Measurements from ENCODE around the gene TAGLN3.
"Not testable (repeated sequence)": the region's sequence is repeated elsewhere in the genome, so short reads cannot be mapped to it uniquely, and the experiment has no call there.

Gene TAGLN3

GRCh38 chr3:112035241-112035640 is 36.5 kb downstream of the TAGLN3 start:
- Histone ChIP-seq H3K9ac (ENCODE audit: low read length) (no peak overlapping the region), H3K4me3 (ENCODE audit: low read length) (no peak overlapping the region), H3K4me1 (ENCODE audit: control insufficient read depth, insufficient read depth, low read length) (peaks cover 5% of the 10 kb centered on the region), H3K9me3 (ENCODE audit: control insufficient read depth, low read length) (no peaks in the 10 kb centered on the region), H3K27me3 (replicated peaks; ENCODE audit: control insufficient read depth, insufficient read depth, low read length) (no peaks in the 10 kb centered on the region), H3K36me3 (ENCODE audit: control insufficient read depth, insufficient read depth, low read length, severe bottlenecking) (no peaks in the 10 kb centered on the region)
- DNase-seq (ENCODE audit: low read depth), result no peak

GRCh38 chr3:112037194-112037593 is 38.5 kb downstream of the TAGLN3 start:
- H3K36me3 ChIP-seq (ENCODE audit: control insufficient read depth, insufficient read depth, low read length, severe bottlenecking); H3K27me3 ChIP-seq (replicated peaks; ENCODE audit: control insufficient read depth, insufficient read depth, low read length); H3K9ac ChIP-seq (ENCODE audit: low read length); DNase-seq (ENCODE audit: low read depth); H3K4me3 ChIP-seq (ENCODE audit: low read length); H3K4me1 ChIP-seq (ENCODE audit: control insufficient read depth, insufficient read depth, low read length); H3K9me3 ChIP-seq (ENCODE audit: control insufficient read depth, low read length): not testable (repeated sequence)

GRCh38 chr3:112038863-112039262 is 40.1 kb downstream of the TAGLN3 start:
- no peaks in the 10 kb centered on the region for H3K27me3 ChIP-seq (replicated peaks; ENCODE audit: control insufficient read depth, insufficient read depth, low read length)
- H3K4me1 ChIP-seq (ENCODE audit: control insufficient read depth, insufficient read depth, low read length), result peaks cover 5% of the 10 kb centered on the region
- no peak for DNase-seq (ENCODE audit: low read depth)
- H3K9ac ChIP-seq (ENCODE audit: low read length), result no peak overlapping the region
- H3K4me3 ChIP-seq (ENCODE audit: low read length), result no peak overlapping the region
- H3K9me3 ChIP-seq (ENCODE audit: control insufficient read depth, low read length), result no peaks in the 10 kb centered on the region
- no peaks in the 10 kb centered on the region for H3K36me3 ChIP-seq (ENCODE audit: control insufficient read depth, insufficient read depth, low read length, severe bottlenecking)

GRCh38 chr3:112041321-112041720 is 42.6 kb downstream of the TAGLN3 start:
- Histone ChIP-seq H3K27me3 (replicated peaks; ENCODE audit: control insufficient read depth, insufficient read depth, low read length) (no peaks in the 10 kb centered on the region), H3K9me3 (ENCODE audit: control insufficient read depth, low read length) (no peaks in the 10 kb centered on the region), H3K4me1 (ENCODE audit: control insufficient read depth, insufficient read depth, low read length) (peaks cover 5% of the 10 kb centered on the region), H3K36me3 (ENCODE audit: control insufficient read depth, insufficient read depth, low read length, severe bottlenecking) (no peaks in the 10 kb centered on the region), H3K4me3 (ENCODE audit: low read length) (no peak overlapping the region), H3K9ac (ENCODE audit: low read length) (no peak overlapping the region)
- no peak for DNase-seq (ENCODE audit: low read depth)

GRCh38 chr3:112042842-112043280 is 44.1 kb downstream of the TAGLN3 start:
- DNase-seq (ENCODE audit: low read depth), result no peak
- no peaks in the 10 kb centered on the region for H3K36me3 ChIP-seq (ENCODE audit: control insufficient read depth, insufficient read depth, low read length, severe bottlenecking)
- peaks cover 5% of the 10 kb centered on the region for H3K4me1 ChIP-seq (ENCODE audit: control insufficient read depth, insufficient read depth, low read length)
- H3K27me3 ChIP-seq (replicated peaks; ENCODE audit: control insufficient read depth, insufficient read depth, low read length), result no peaks in the 10 kb centered on the region
- no peak overlapping the region for H3K4me3 ChIP-seq (ENCODE audit: low read length)
- H3K9ac ChIP-seq (ENCODE audit: low read length), result peak overlapping the region; percentile 68
- no peaks in the 10 kb centered on the region for H3K9me3 ChIP-seq (ENCODE audit: control insufficient read depth, low read length)

- no peaks in the 10 kb centered on the region for H3K27me3 ChIP-seq (replicated peaks; ENCODE audit: control insufficient read depth, insufficient read depth, low read length)
- peak overlapping the region; percentile 68 for H3K9ac ChIP-seq (ENCODE audit: low read length)
- DNase-seq (ENCODE audit: low read depth), result peak; percentile 91
- peak overlapping the region; percentile 59 for H3K4me3 ChIP-seq (ENCODE audit: low read length)
- no peaks in the 10 kb centered on the region for H3K9me3 ChIP-seq (ENCODE audit: control insufficient read depth, low read length)
- no peaks in the 10 kb centered on the region for H3K36me3 ChIP-seq (ENCODE audit: control insufficient read depth, insufficient read depth, low read length, severe bottlenecking)
- peaks cover 5% of the 10 kb centered on the region for H3K4me1 ChIP-seq (ENCODE audit: control insufficient read depth, insufficient read depth, low read length)
Measured at GRCh38 chr3:112043621-112044201, 45.0 kb downstream of the TAGLN3 start.

- peak; percentile 4 for DNase-seq (ENCODE audit: low read depth)
- H3K36me3 ChIP-seq (ENCODE audit: control insufficient read depth, insufficient read depth, low read length, severe bottlenecking), result no peaks in the 10 kb centered on the region
- no peak overlapping the region for H3K4me3 ChIP-seq (ENCODE audit: low read length)
- no peaks in the 10 kb centered on the region for H3K27me3 ChIP-seq (replicated peaks; ENCODE audit: control insufficient read depth, insufficient read depth, low read length)
- no peak overlapping the region for H3K9ac ChIP-seq (ENCODE audit: low read length)
- no peaks in the 10 kb centered on the region for H3K9me3 ChIP-seq (ENCODE audit: control insufficient read depth, low read length)
- H3K4me1 ChIP-seq (ENCODE audit: control insufficient read depth, insufficient read depth, low read length), result peaks cover 5% of the 10 kb centered on the region
Measured at GRCh38 chr3:112046599-112046998, 47.9 kb downstream of the TAGLN3 start.

GRCh38 chr3:112047264-112047663 is 48.5 kb downstream of the TAGLN3 start:
- Histone ChIP-seq H3K9me3 (ENCODE audit: control insufficient read depth, low read length) (no peaks in the 10 kb centered on the region), H3K27me3 (replicated peaks; ENCODE audit: control insufficient read depth, insufficient read depth, low read length) (no peaks in the 10 kb centered on the region), H3K36me3 (ENCODE audit: control insufficient read depth, insufficient read depth, low read length, severe bottlenecking) (no peaks in the 10 kb centered on the region), H3K4me1 (ENCODE audit: control insufficient read depth, insufficient read depth, low read length) (peaks cover 5% of the 10 kb centered on the region), H3K9ac (ENCODE audit: low read length) (no peak overlapping the region), H3K4me3 (ENCODE audit: low read length) (no peak overlapping the region)
- no peak for DNase-seq (ENCODE audit: low read depth)

GRCh38 chr3:112048911-112049310 is 50.2 kb downstream of the TAGLN3 start:
- H3K4me3 ChIP-seq (ENCODE audit: low read length), result no peak overlapping the region
- no peaks in the 10 kb centered on the region for H3K4me1 ChIP-seq (ENCODE audit: control insufficient read depth, insufficient read depth, low read length)
- no peaks in the 10 kb centered on the region for H3K36me3 ChIP-seq (ENCODE audit: control insufficient read depth, insufficient read depth, low read length, severe bottlenecking)
- no peak overlapping the region for H3K9ac ChIP-seq (ENCODE audit: low read length)
- peaks cover 5% of the 10 kb centered on the region for H3K27me3 ChIP-seq (replicated peaks; ENCODE audit: control insufficient read depth, insufficient read depth, low read length)
- H3K9me3 ChIP-seq (ENCODE audit: control insufficient read depth, low read length), result no peaks in the 10 kb centered on the region
- DNase-seq (ENCODE audit: low read depth), result no peak

- peaks cover 5% of the 10 kb centered on the region for H3K27me3 ChIP-seq (replicated peaks; ENCODE audit: control insufficient read depth, insufficient read depth, low read length)
- DNase-seq (ENCODE audit: low read depth), result no peak
- no peaks in the 10 kb centered on the region for H3K4me1 ChIP-seq (ENCODE audit: control insufficient read depth, insufficient read depth, low read length)
- no peak overlapping the region for H3K9ac ChIP-seq (ENCODE audit: low read length)
- H3K9me3 ChIP-seq (ENCODE audit: control insufficient read depth, low read length), result no peaks in the 10 kb centered on the region
- H3K4me3 ChIP-seq (ENCODE audit: low read length), result no peak overlapping the region
- no peaks in the 10 kb centered on the region for H3K36me3 ChIP-seq (ENCODE audit: control insufficient read depth, insufficient read depth, low read length, severe bottlenecking)
Measured at GRCh38 chr3:112053229-112053628, 54.5 kb downstream of the TAGLN3 start.

- Histone ChIP-seq H3K9me3 (ENCODE audit: control insufficient read depth, low read length) (no peaks in the 10 kb centered on the region), H3K4me3 (ENCODE audit: low read length) (no peak overlapping the region), H3K9ac (ENCODE audit: low read length) (no peak overlapping the region), H3K4me1 (ENCODE audit: control insufficient read depth, insufficient read depth, low read length) (peaks cover 2% of the 10 kb centered on the region), H3K27me3 (replicated peaks; ENCODE audit: control insufficient read depth, insufficient read depth, low read length) (peaks cover 5% of the 10 kb centered on the region), H3K36me3 (ENCODE audit: control insufficient read depth, insufficient read depth, low read length, severe bottlenecking) (no peaks in the 10 kb centered on the region)
- peak; percentile 48 for DNase-seq (ENCODE audit: low read depth)
Measured at GRCh38 chr3:112056451-112056929, 57.8 kb downstream of the TAGLN3 start.

GRCh38 chr3:112059497-112059896 is 60.8 kb downstream of the TAGLN3 start:
- H3K36me3 ChIP-seq (ENCODE audit: control insufficient read depth, insufficient read depth, low read length, severe bottlenecking), result no peaks in the 10 kb centered on the region
- no peak for DNase-seq (ENCODE audit: low read depth)
- no peaks in the 10 kb centered on the region for H3K9me3 ChIP-seq (ENCODE audit: control insufficient read depth, low read length)
- no peaks in the 10 kb centered on the region for H3K27me3 ChIP-seq (replicated peaks; ENCODE audit: control insufficient read depth, insufficient read depth, low read length)
- H3K4me3 ChIP-seq (ENCODE audit: low read length), result no peak overlapping the region
- H3K4me1 ChIP-seq (ENCODE audit: control insufficient read depth, insufficient read depth, low read length), result peaks cover 5% of the 10 kb centered on the region
- H3K9ac ChIP-seq (ENCODE audit: low read length), result no peak overlapping the region

All from adipocyte (in vitro differentiated cells).